Measurements from ENCODE around the gene ABHD6.

ABHD6 gene

DNA sequence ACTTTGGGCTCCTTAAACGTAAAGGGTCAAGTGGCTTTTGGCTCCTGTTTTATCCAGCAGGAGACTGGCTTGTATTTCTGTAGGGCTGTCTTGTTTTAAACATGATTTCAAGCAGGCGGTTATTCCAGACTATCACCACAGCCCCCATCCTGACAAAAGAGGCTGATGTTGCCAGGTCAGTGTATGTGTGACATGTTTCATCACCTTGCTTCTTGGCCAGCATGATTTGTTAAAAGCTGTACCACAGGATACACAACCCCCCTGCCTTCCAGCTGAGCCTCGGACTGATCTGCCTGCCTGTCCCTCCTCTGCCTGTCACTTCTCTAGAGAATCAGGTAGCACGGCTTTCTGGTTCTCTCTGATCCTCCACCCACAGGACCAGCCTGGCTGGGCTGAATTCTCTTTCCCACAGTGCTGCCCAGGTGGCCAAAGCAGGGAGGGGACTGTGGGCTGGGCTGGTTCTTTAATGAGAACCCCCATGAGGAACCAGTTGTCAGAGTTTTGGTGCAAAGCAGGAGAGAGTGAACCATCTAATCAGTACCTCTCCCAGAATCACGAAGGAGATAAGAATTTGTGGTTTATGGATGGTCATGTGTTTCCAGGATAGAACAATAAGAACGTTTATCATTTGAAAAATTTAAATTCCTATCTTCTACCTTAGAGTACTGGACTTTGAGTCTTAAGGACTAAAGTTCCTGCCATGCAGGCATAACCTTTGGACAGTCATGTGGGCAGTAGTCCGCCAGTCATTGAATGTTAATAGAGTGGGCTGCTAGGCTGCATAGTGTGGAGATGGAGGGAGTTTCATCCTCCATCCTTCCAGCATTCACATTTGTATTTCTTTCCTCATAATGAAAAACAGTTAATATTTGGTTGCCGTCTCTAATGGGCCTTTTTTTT is 8.8 kb downstream of the ABHD6 start:
- Histone ChIP-seq H3K27ac (no peak overlapping the region), H3K27me3 (no peaks in the 10 kb centered on the region), H3K4me1 (ENCODE audit: control insufficient read depth in 1 of 2, insufficient read depth in 1 of 2, low read depth in 1 of 2, low read length in 1 of 2) (no peaks in the 10 kb centered on the region), H3K9me3 (no peaks in the 10 kb centered on the region), H3K36me3 (no peaks in the 10 kb centered on the region), H3K4me3 (ENCODE audit: low read depth in 1 of 2, low read length in 1 of 2) (no peak overlapping the region)
- no peak for TF ChIP-seq CTCF (IDR thresholded peaks at IDR 0.05)

DNA sequence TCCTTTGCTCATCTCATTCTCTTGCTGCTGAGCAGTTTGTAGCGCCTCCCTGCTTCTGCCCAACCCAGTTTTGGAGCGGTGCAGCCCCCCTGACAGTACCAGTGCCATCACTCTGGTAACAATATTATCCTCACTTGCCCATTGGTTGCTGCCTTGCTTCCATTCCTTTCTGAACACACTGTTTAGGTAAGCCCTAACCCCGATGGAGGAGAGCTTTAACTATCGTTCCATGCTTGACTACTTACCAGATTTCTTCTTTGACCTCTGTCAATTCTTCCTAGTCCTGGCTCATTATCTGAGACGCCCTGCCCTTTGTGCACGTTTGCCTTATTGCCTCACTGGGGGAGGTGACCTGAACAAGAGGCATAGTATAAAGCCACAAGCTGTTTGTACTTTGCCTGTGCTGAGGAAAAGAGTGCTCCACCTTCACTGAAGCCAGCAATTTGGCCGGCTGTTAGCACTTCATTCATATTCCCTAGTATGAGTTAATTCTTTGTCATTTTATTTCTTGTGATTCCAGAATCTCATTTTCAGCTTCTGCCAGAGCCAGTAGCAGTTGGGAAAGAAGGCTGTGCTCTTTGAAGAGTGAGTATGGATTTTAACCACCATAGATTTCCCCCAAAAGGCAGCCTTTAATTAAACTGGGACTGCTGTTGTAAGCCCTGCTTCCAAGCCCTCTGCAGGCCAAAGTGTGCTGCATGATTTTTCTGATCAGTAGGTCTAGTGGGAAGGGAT is 11.9 kb downstream of the ABHD6 start:
- no peak overlapping the region for H3K4me3 ChIP-seq (ENCODE audit: low read depth in 1 of 2, low read length in 1 of 2)
- H3K4me1 ChIP-seq (ENCODE audit: control insufficient read depth in 1 of 2, insufficient read depth in 1 of 2, low read depth in 1 of 2, low read length in 1 of 2): no peaks in the 10 kb centered on the region
- H3K27me3 ChIP-seq: no peaks in the 10 kb centered on the region
- H3K9me3 ChIP-seq: no peaks in the 10 kb centered on the region
- no peak overlapping the region for H3K27ac ChIP-seq
- no peak for TF ChIP-seq CTCF (IDR thresholded peaks at IDR 0.05)
- no peaks in the 10 kb centered on the region for H3K36me3 ChIP-seq

DNA sequence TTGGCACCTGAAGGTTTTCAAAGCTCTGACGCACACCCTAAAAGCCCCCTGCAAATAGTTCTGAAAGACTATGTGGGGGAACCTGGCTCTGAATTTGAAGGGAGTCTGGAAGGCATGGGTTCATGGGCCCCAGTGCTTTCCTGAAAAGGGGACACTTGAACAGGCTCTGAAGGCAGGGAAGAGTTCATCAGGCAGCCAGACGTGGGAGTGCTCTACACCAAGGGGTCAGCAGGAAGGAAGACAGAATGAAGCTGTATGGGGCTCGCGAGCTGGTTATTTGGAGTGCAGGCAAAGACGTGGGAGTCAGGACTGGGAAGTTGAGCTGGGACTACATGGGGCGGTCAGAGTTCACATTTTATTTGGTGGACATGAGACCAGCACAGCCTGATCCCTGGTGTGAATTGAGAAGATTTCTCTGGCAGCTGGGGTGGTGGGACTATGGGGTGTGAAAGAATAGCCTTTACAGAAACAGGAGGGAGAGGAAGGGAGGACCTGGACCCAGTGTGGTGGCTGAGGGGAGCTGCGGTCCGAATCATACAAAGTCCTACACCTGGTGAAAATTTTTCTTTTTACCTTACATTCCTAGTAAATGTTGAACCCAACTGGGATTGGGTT is 12.6 kb downstream of the ABHD6 start:
- H3K4me1 ChIP-seq (ENCODE audit: control insufficient read depth in 1 of 2, insufficient read depth in 1 of 2, low read depth in 1 of 2, low read length in 1 of 2): no peaks in the 10 kb centered on the region
- no peak overlapping the region for H3K27ac ChIP-seq
- H3K36me3 ChIP-seq: no peaks in the 10 kb centered on the region
- no peak overlapping the region for H3K4me3 ChIP-seq (ENCODE audit: low read depth in 1 of 2, low read length in 1 of 2)
- no peaks in the 10 kb centered on the region for H3K27me3 ChIP-seq
- H3K9me3 ChIP-seq: no peaks in the 10 kb centered on the region
- no peak for TF ChIP-seq CTCF (IDR thresholded peaks at IDR 0.05)

- Histone ChIP-seq H3K4me3 (ENCODE audit: low read depth in 1 of 2, low read length in 1 of 2) (no peak overlapping the region), H3K27me3 (no peaks in the 10 kb centered on the region), H3K9me3 (no peaks in the 10 kb centered on the region), H3K27ac (no peak overlapping the region), H3K36me3 (no peaks in the 10 kb centered on the region), H3K4me1 (ENCODE audit: control insufficient read depth in 1 of 2, insufficient read depth in 1 of 2, low read depth in 1 of 2, low read length in 1 of 2) (no peaks in the 10 kb centered on the region)
- TF ChIP-seq CTCF (IDR thresholded peaks at IDR 0.05): no peak
Observed at GRCh38 chr3:58251631-58252035, 14.0 kb downstream of the ABHD6 start.

DNA sequence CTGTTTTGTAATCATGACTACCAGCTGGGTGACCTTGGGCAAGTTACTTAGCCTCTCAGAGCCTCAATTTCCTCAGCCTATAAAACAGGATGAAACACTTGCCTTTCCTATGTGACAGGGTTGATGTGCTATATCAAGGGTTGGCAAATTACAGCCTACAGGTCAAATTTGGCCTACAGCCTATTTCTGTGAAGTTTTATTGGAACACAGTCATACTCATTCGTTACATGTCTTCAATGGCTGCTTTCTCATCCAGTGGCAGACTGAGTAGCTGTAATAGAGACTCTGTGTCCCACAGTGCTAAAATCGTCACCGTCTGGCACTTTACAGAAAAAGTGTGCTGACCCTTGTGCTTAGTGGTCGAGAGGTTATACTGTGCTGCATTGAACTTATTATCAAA is 16.6 kb downstream of the ABHD6 start:
- no peak for TF ChIP-seq CTCF (IDR thresholded peaks at IDR 0.05)
- no peaks in the 10 kb centered on the region for H3K9me3 ChIP-seq
- no peaks in the 10 kb centered on the region for H3K4me1 ChIP-seq (ENCODE audit: control insufficient read depth in 1 of 2, insufficient read depth in 1 of 2, low read depth in 1 of 2, low read length in 1 of 2)
- no peak overlapping the region for H3K4me3 ChIP-seq (ENCODE audit: low read depth in 1 of 2, low read length in 1 of 2)
- no peaks in the 10 kb centered on the region for H3K36me3 ChIP-seq
- no peak overlapping the region for H3K27ac ChIP-seq
- no peaks in the 10 kb centered on the region for H3K27me3 ChIP-seq

Data from neutrophil (primary cell).